Liver (tissue), 9 donors: ENCODE measurements around the gene SPP2. TPM values are rescaled to one million over a fixed set of nuclear protein-coding genes. Genes with fewer than 3 reads are reported as not detected.

Source experiments
- DNase-seq: peaks from one replicate; pipeline ENCODE4 v3.0.0-alpha.2; 2017; ENCODE audit warnings: low spot score
- H3K27ac ChIP-seq, 2 donors: one replicate each; pipeline ENCODE4 v1.7.0; 2013; ENCODE audit warnings: inconsistent platforms in 2 of 2, low read length in 2 of 2, control low read depth in 1 of 2, low read depth in 1 of 2, mild to moderate bottlenecking in 1 of 2
- H3K27me3 ChIP-seq, 4 donors: one replicate each; pipeline versions ENCODE4 v1.6.1 to v1.7.0; 2013; ENCODE audit warnings: low read length in 3 of 4, inconsistent platforms in 1 of 4, mild to moderate bottlenecking in 1 of 4, moderate library complexity in 1 of 4; ENCODE audit not compliant: control insufficient read depth in 4 of 4, insufficient read depth in 4 of 4
- H3K36me3 ChIP-seq, 4 donors: one replicate each; pipeline versions ENCODE4 v1.6.1 to v1.7.0; 2013; ENCODE audit warnings: low read length in 3 of 4, mild to moderate bottlenecking in 3 of 4, low read depth in 1 of 4, moderate library complexity in 1 of 4; ENCODE audit not compliant: control insufficient read depth in 4 of 4, insufficient read depth in 3 of 4
- H3K4me1 ChIP-seq, 4 donors: one replicate each; pipeline versions ENCODE4 v1.6.1 to v1.7.0; 2013; ENCODE audit warnings: low read length in 3 of 4, mild to moderate bottlenecking in 3 of 4, moderate library complexity in 1 of 4; ENCODE audit not compliant: control insufficient read depth in 4 of 4, insufficient read depth in 4 of 4
- H3K4me3 ChIP-seq, 3 donors: one replicate each; pipeline versions ENCODE4 v1.6.1 to v1.7.0; 2013; ENCODE audit warnings: low read length in 3 of 3, control low read depth in 1 of 3, low read depth in 1 of 3, mild to moderate bottlenecking in 1 of 3
- H3K9ac ChIP-seq, 2 donors: one replicate each; pipeline ENCODE4 v1.7.0; 2013; ENCODE audit warnings: low read length in 2 of 2, mild to moderate bottlenecking in 2 of 2, moderate library complexity in 2 of 2, control low read depth in 1 of 2, low read depth in 1 of 2
- H3K9me3 ChIP-seq, 4 donors: one replicate each; pipeline versions ENCODE4 v1.6.1 to v1.7.0; 2013; ENCODE audit warnings: low read length in 3 of 4; ENCODE audit not compliant: control insufficient read depth in 4 of 4
- EGR1 ChIP-seq, 2 donors: IDR thresholded peaks; 2 replicates each; pipeline ENCODE4 v1.6.1; 2016 to 2018; ENCODE audit warnings: antibody characterized with exemption in 2 of 2, low read depth in 2 of 2
- FOXA1 ChIP-seq: IDR thresholded peaks from 2 replicates; pipeline ENCODE4 v1.6.1; 2016; ENCODE audit warnings: antibody characterized with exemption
- FOXA2 ChIP-seq: IDR thresholded peaks from 2 replicates; pipeline ENCODE4 v1.6.1; 2016; ENCODE audit warnings: antibody characterized with exemption
- GABPA ChIP-seq, 2 donors: IDR thresholded peaks in 1 of 2; conservative IDR thresholded peaks in 1 of 2; 2 replicates each; pipeline ENCODE4 v1.6.1; 2016; ENCODE audit warnings: antibody characterized with exemption in 2 of 2, mild to moderate bottlenecking in 1 of 2, moderate library complexity in 1 of 2
- HNF4A ChIP-seq, 2 donors: conservative IDR thresholded peaks; 2 replicates each; pipeline ENCODE4 v1.6.1; 2016; ENCODE audit warnings: antibody characterized with exemption in 2 of 2, mild to moderate bottlenecking in 2 of 2
- HNF4G ChIP-seq: IDR thresholded peaks from 2 replicates; pipeline ENCODE4 v1.6.1; 2016; ENCODE audit warnings: antibody characterized with exemption
- NR2F2 ChIP-seq: IDR thresholded peaks from 2 replicates; pipeline ENCODE4 v1.6.1; 2016; ENCODE audit warnings: antibody characterized with exemption
- RAD21 ChIP-seq, 2 donors: IDR thresholded peaks; 2 replicates each; pipeline ENCODE4 v1.6.1; 2016; ENCODE audit warnings: antibody characterized with exemption in 2 of 2, mild to moderate bottlenecking in 2 of 2
- RXRA ChIP-seq, 2 donors: IDR thresholded peaks; 2 replicates each; pipeline ENCODE4 v1.6.1; 2017 to 2018; ENCODE audit warnings: antibody characterized with exemption in 2 of 2, mild to moderate bottlenecking in 1 of 2
- SP1 ChIP-seq: IDR thresholded peaks from 2 replicates; pipeline ENCODE4 v1.6.1; 2018; ENCODE audit warnings: antibody characterized with exemption, mild to moderate bottlenecking
- TAF1 ChIP-seq: conservative IDR thresholded peaks from 2 replicates; pipeline ENCODE4 v1.6.1; 2016; ENCODE audit warnings: antibody characterized with exemption, mild to moderate bottlenecking
- YY1 ChIP-seq: IDR thresholded peaks from 2 replicates; pipeline ENCODE4 v1.6.1; 2016; ENCODE audit warnings: antibody characterized with exemption, mild to moderate bottlenecking
- WGBS: extraction: QIAGEN DNeasy Blood & Tissue Kit; methylation state at CpG from one replicate; pipeline ENCODE4 v1.1.7; 2013; 5-methylcytosine and 5-hydroxymethylcytosine counted together
- polyA plus RNA-seq, 2 donors: library from polyadenylated mRNA; stranded (reverse) in 1 of 2; unstranded in 1 of 2; fragments of 200-250 nt in 1 of 2; fragments of >200 nt in 1 of 2; fragmentation: Nextera tagmentation in 1 of 2; extraction: Ambion mirVana in 1 of 2; gene quantifications; one replicate each; pipeline versions ENCODE4 v1.2.1 to v1.2.3, GENCODE V29; 2013 to 2015
- total RNA-seq, 2 donors: library from RNA; depleted of rRNA; stranded (reverse); fragments of >200 nt; gene quantifications; one replicate each; pipeline ENCODE4 v1.2.3, GENCODE V29; 2014
- TF ChIP-seq, protein P1 (sequence below): IDR thresholded peaks from 2 replicates; pipeline ENCODE4 v1.6.1; 2016; ENCODE audit warnings: antibody characterized with exemption
- TF ChIP-seq, protein P2 (sequence below): IDR thresholded peaks from 2 replicates; pipeline ENCODE4 v1.6.1; 2016; ENCODE audit warnings: antibody characterized with exemption
- TF ChIP-seq, protein P3 (sequence below): IDR thresholded peaks from 2 replicates; pipeline ENCODE4 v1.6.1; 2016; ENCODE audit warnings: antibody characterized with exemption
- TF ChIP-seq, protein P4 (sequence below): IDR thresholded peaks from 2 replicates; pipeline ENCODE4 v1.6.1; 2016; ENCODE audit warnings: antibody characterized with exemption, mild to moderate bottlenecking
- TF ChIP-seq, protein P5 (sequence below): fragments of 150-350 bp; IDR thresholded peaks from 2 replicates; pipeline ENCODE4 v1.5.1; 2017; ENCODE audit warnings: improper control_type of control experiment, low read depth, low read length; ENCODE audit not compliant: missing input control
- donor health status: healthy.
- donor health status: healthy.
- donor health status: healthy.
- donor health status: healthy.
- donor health status: healthy.

The SPP2 gene
- total and polyA plus RNA-seq, 4 donors, result 76.7 to 584 (median 147) TPM

DNA sequence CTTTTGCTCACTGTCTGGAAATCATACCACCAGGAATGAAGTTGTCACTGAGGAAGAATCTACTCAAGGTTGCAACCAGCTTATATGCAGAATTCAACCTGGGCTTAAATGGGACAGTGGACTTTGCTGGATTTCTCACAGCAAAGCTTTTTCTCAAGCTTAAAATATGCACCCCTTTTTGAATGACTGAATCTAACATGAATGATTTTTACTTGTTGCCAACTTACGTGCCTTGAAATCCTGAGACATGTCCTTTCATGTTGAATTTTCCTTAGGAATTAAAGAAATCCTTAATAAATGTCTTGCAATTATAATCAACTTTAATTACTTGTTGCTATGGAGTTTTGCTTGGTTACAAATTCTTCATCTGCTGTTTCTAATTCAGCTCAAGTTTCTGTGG, 57.4 kb downstream of the SPP2 start:
- Histone ChIP-seq H3K9me3 (no peaks in the 10 kb centered on the region), H3K4me1 (no peaks in the 10 kb centered on the region), H3K9ac (no peak overlapping the region), H3K36me3 (no peaks in the 10 kb centered on the region), H3K4me3 (no peak overlapping the region), H3K27me3 (no peaks in the 10 kb centered on the region), H3K27ac (no peak overlapping the region)
- WGBS, result 95% methylated on average over 1 of the region's 1 CpG
- no peak for DNase-seq
- TF ChIP-seq NR2F2 (no peak), YY1 (no peak), HNF4G (no peak), SP1 (no peak), HNF4A (conservative IDR thresholded peaks at IDR 0.05) (no peak)
- TF ChIP-seq, protein P1, sequence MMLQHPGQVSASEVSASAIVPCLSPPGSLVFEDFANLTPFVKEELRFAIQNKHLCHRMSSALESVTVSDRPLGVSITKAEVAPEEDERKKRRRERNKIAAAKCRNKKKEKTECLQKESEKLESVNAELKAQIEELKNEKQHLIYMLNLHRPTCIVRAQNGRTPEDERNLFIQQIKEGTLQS, result no peak

DNA sequence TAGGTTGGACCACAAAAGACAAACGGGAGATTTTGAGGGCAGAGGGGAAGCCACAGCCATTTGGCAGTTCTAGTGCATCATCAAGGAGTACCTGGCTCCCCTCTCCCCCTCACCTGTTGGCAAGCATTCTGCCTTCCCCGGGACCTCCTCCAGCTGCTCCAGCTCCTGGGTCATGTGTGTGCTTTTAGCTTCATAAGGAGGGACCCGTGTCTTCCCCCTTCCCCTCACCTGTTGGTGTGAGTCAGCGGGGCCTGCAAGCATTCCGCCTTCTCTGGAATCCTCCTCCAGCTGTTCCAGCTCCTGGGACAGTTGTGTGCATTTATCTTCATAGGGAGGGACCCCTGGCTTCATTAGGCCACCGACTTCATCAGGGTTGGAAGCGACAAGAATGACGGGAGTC, 58.8 kb downstream of the SPP2 start:
- WGBS, result 93% methylated on average over 8 of the region's 8 CpGs
- TF ChIP-seq NR2F2, result no peak
- TF ChIP-seq, protein P2, sequence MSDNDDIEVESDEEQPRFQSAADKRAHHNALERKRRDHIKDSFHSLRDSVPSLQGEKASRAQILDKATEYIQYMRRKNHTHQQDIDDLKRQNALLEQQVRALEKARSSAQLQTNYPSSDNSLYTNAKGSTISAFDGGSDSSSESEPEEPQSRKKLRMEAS, result no peak
- no peak for TF ChIP-seq TAF1
- no peak for TF ChIP-seq EGR1 (IDR thresholded peaks at IDR 0.05; ENCODE audit: low read depth in 2 of 2)
- TF ChIP-seq, protein P3, sequence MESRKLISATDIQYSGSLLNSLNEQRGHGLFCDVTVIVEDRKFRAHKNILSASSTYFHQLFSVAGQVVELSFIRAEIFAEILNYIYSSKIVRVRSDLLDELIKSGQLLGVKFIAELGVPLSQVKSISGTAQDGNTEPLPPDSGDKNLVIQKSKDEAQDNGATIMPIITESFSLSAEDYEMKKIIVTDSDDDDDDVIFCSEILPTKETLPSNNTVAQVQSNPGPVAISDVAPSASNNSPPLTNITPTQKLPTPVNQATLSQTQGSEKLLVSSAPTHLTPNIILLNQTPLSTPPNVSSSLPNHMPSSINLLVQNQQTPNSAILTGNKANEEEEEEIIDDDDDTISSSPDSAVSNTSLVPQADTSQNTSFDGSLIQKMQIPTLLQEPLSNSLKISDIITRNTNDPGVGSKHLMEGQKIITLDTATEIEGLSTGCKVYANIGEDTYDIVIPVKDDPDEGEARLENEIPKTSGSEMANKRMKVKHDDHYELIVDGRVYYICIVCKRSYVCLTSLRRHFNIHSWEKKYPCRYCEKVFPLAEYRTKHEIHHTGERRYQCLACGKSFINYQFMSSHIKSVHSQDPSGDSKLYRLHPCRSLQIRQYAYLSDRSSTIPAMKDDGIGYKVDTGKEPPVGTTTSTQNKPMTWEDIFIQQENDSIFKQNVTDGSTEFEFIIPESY, result no peak
- no peak for TF ChIP-seq HNF4G
- TF ChIP-seq, protein P4, sequence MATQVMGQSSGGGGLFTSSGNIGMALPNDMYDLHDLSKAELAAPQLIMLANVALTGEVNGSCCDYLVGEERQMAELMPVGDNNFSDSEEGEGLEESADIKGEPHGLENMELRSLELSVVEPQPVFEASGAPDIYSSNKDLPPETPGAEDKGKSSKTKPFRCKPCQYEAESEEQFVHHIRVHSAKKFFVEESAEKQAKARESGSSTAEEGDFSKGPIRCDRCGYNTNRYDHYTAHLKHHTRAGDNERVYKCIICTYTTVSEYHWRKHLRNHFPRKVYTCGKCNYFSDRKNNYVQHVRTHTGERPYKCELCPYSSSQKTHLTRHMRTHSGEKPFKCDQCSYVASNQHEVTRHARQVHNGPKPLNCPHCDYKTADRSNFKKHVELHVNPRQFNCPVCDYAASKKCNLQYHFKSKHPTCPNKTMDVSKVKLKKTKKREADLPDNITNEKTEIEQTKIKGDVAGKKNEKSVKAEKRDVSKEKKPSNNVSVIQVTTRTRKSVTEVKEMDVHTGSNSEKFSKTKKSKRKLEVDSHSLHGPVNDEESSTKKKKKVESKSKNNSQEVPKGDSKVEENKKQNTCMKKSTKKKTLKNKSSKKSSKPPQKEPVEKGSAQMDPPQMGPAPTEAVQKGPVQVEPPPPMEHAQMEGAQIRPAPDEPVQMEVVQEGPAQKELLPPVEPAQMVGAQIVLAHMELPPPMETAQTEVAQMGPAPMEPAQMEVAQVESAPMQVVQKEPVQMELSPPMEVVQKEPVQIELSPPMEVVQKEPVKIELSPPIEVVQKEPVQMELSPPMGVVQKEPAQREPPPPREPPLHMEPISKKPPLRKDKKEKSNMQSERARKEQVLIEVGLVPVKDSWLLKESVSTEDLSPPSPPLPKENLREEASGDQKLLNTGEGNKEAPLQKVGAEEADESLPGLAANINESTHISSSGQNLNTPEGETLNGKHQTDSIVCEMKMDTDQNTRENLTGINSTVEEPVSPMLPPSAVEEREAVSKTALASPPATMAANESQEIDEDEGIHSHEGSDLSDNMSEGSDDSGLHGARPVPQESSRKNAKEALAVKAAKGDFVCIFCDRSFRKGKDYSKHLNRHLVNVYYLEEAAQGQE, result no peak
- no peak for TF ChIP-seq RAD21 (IDR thresholded peaks at IDR 0.05)
- Histone ChIP-seq H3K36me3 (no peaks in the 10 kb centered on the region), H3K4me3 (no peak overlapping the region), H3K9me3 (no peaks in the 10 kb centered on the region), H3K9ac (no peak overlapping the region), H3K4me1 (no peaks in the 10 kb centered on the region), H3K27me3 (no peaks in the 10 kb centered on the region), H3K27ac (no peak overlapping the region)
- no peak for DNase-seq

DNA sequence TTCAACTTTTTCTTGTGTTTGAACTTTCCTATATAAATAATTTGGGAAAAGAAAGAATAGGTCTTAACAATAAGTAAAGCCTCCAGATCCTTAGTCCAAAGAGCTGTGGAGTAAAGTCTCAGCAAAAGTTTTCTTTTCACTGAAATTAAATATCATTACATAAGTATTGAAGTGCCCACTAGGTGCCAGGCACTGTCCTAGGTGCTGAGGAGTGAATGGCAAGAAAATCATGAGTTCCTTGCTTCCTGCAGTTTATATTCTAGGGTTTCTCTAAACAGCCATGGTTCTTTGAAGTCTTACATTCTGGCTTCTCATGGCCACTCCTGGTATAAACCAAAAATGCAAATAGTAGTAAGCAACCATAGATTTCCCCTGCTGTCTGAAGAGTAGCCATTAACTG, 59.7 kb downstream of the SPP2 start:
- Histone ChIP-seq H3K9ac (no peak overlapping the region), H3K4me1 (no peaks in the 10 kb centered on the region), H3K9me3 (no peaks in the 10 kb centered on the region), H3K27me3 (no peaks in the 10 kb centered on the region), H3K4me3 (no peak overlapping the region), H3K27ac (no peak overlapping the region), H3K36me3 (no peaks in the 10 kb centered on the region)
- DNase-seq, result no peak
- TF ChIP-seq, protein P4, result no peak
- TF ChIP-seq HNF4A (conservative IDR thresholded peaks at IDR 0.05), result no peak
- no peak for TF ChIP-seq EGR1 (IDR thresholded peaks at IDR 0.05; ENCODE audit: low read depth in 2 of 2)
- no peak for TF ChIP-seq FOXA2
- TF ChIP-seq FOXA1, result no peak
- TF ChIP-seq RXRA (IDR thresholded peaks at IDR 0.05), result no peak
- TF ChIP-seq, protein P5, sequence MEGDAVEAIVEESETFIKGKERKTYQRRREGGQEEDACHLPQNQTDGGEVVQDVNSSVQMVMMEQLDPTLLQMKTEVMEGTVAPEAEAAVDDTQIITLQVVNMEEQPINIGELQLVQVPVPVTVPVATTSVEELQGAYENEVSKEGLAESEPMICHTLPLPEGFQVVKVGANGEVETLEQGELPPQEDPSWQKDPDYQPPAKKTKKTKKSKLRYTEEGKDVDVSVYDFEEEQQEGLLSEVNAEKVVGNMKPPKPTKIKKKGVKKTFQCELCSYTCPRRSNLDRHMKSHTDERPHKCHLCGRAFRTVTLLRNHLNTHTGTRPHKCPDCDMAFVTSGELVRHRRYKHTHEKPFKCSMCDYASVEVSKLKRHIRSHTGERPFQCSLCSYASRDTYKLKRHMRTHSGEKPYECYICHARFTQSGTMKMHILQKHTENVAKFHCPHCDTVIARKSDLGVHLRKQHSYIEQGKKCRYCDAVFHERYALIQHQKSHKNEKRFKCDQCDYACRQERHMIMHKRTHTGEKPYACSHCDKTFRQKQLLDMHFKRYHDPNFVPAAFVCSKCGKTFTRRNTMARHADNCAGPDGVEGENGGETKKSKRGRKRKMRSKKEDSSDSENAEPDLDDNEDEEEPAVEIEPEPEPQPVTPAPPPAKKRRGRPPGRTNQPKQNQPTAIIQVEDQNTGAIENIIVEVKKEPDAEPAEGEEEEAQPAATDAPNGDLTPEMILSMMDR, result no peak
- no peak for TF ChIP-seq RAD21 (IDR thresholded peaks at IDR 0.05)
- no peak for TF ChIP-seq SP1
- no peak for TF ChIP-seq TAF1
- no peak for TF ChIP-seq NR2F2
- TF ChIP-seq GABPA (IDR thresholded peaks at IDR 0.05 in 1 of 2, conservative IDR thresholded peaks at IDR 0.05 in 1 of 2), result no peak
